GM12875 (cell line): ENCODE data around the gene ATP6V0E1.
"Not testable (repeated sequence)": the region's sequence is repeated elsewhere in the genome, so short reads cannot be mapped to it uniquely, and the experiment has no call there.

Experiments
- H3K4me3 ChIP-seq: one replicate; pipeline ENCODE4 v1.5.1; 2011; ENCODE audit warnings: low read depth, low read length, control low read depth
- CTCF ChIP-seq: IDR thresholded peaks from 2 replicates; pipeline ENCODE4 v1.5.1; 2011; ENCODE audit warnings: low read depth, mild to moderate bottlenecking, control low read depth, inconsistent platforms, low read length, moderate library complexity, borderline replicate concordance; ENCODE audit not compliant: insufficient read depth

Gene ATP6V0E1

GRCh38 chr5:173020643-173021042, 37.1 kb downstream of the ATP6V0E1 start:
- no peak for TF ChIP-seq CTCF
- H3K4me3 ChIP-seq = no peak overlapping the region

GRCh38 chr5:173025651-173026050, 42.1 kb downstream of the ATP6V0E1 start:
- H3K4me3 ChIP-seq = no peak overlapping the region
- TF ChIP-seq CTCF = no peak

- no peak for TF ChIP-seq CTCF
- no peak overlapping the region for H3K4me3 ChIP-seq
Observed at GRCh38 chr5:173027905-173028304, 44.3 kb downstream of the ATP6V0E1 start.

- H3K4me3 ChIP-seq = no peak overlapping the region
- no peak for TF ChIP-seq CTCF
Observed at GRCh38 chr5:173028811-173029327, 45.3 kb downstream of the ATP6V0E1 start.

- H3K4me3 ChIP-seq = no peak overlapping the region
- no peak for TF ChIP-seq CTCF
Observed at GRCh38 chr5:173029499-173029921, 45.9 kb downstream of the ATP6V0E1 start.

- not testable (repeated sequence) for H3K4me3 ChIP-seq
Observed at GRCh38 chr5:173032096-173032495, 48.5 kb downstream of the ATP6V0E1 start.

- no peak for TF ChIP-seq CTCF
- no peak overlapping the region for H3K4me3 ChIP-seq
Observed at GRCh38 chr5:173032730-173033129, 49.2 kb downstream of the ATP6V0E1 start.

- no peak for TF ChIP-seq CTCF
- no peak overlapping the region for H3K4me3 ChIP-seq
Observed at GRCh38 chr5:173033923-173034322, 50.4 kb downstream of the ATP6V0E1 start.
